Kidney glomerular epithelial cell (primary cell): ENCODE measurements around the gene KTI12.
A peak's percentile ranks its signal among the peaks of the same experiment; 100 is the strongest.
"Not testable (repeated sequence)": the region's sequence is repeated elsewhere in the genome, so short reads cannot be mapped to it uniquely, and the experiment has no call there.

Experiments used
- DNase-seq: peaks from one replicate; lab custom pipeline; 2025; lab: John Stamatoyannopoulos, UW

The KTI12 gene, protein sequence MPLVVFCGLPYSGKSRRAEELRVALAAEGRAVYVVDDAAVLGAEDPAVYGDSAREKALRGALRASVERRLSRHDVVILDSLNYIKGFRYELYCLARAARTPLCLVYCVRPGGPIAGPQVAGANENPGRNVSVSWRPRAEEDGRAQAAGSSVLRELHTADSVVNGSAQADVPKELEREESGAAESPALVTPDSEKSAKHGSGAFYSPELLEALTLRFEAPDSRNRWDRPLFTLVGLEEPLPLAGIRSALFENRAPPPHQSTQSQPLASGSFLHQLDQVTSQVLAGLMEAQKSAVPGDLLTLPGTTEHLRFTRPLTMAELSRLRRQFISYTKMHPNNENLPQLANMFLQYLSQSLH

GRCh38 chr1:52033190-52034049 lies at the start of gene KTI12:
Gene KTI12 (minus strand): TSS chr1:52033810. CDS start chr1:52033761, 49 bp downstream.
- DNase-seq: peak; percentile 77

GRCh38 chr1:52080014-52080415 lies 46.4 kb upstream of the KTI12 start:
- no peak for DNase-seq

- not testable (repeated sequence) for DNase-seq
Measured at GRCh38 chr1:52077277-52077676, 43.7 kb upstream of the KTI12 start.

GRCh38 chr1:52072291-52072690 lies 38.7 kb upstream of the KTI12 start:
- no peak for DNase-seq

- DNase-seq: no peak
Measured at GRCh38 chr1:52070704-52071103, 37.1 kb upstream of the KTI12 start.

- peak; percentile 40 for DNase-seq
Measured at GRCh38 chr1:52063192-52063591, 29.6 kb upstream of the KTI12 start.

- DNase-seq: no peak
Measured at GRCh38 chr1:52060822-52061221, 27.2 kb upstream of the KTI12 start.

DNA sequence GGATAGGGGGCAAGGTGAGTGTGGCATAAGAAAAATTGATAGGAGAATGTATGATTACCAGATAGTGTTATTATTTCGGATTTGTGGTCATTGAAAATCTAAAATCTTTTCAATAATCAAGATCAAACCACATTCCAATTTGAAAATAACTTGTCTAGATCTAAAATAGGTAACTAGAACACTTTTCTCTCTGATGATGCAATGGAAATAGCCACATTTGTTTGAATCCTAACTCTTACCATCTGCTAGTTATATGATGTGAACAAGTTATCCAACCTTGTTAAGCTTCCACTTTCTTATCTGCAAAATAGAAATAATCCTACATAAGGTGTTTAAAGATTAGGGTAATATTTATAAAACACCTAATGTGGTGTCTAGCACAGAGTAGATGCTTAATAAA lies 26.3 kb upstream of the KTI12 start:
- no peak for DNase-seq

- peak; percentile 78 for DNase-seq
Measured at GRCh38 chr1:52059321-52059720, 25.7 kb upstream of the KTI12 start.

GRCh38 chr1:52057876-52058415 lies 24.3 kb upstream of the KTI12 start:
- no peak for DNase-seq

- DNase-seq: peak; percentile 4
Measured at GRCh38 chr1:52057255-52057654, 23.6 kb upstream of the KTI12 start.

GRCh38 chr1:52056937-52057231 lies 23.3 kb upstream of the KTI12 start:
- DNase-seq: no peak

DNA sequence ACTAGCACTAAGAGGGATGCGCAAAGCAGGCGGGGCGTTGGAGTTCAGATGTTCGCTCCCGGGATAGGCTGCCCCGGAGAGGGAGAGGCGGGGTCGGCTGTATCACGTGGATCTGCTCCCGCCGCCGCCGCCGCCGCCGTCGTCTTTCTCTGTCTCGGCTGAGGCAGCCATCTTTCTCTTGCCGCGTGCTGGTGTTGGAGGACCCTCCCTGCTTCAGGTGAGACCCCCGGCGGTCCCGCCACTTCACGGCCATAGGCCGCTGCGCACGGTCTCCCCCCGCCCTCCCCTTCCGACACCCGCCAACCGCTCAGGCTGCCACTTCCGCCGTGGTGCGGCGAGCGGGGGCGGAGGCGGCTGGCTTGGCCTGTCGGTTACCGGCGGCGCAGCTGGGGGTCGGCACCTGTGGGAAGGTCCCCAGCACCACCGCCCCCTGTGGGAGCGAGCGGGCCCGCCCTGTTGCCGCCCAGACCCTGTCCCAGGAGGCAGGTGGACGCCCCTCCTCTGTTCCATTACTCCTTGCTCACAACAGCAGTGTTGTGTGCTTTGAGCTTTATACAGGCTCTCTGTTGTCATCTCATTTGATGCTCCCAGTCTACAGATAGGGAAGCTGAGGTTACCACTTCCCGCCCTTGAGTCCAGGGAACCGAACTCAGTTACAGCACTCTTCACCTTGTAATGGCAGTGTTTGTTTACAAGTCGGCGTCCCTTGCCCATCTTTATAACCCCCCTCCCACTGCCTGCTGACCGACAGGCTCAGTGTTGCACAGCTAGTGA lies 22.7 kb upstream of the KTI12 start, which contains the start of gene BTF3L4:
Gene BTF3L4 (plus strand): TSS at position 133 of the 774 bp plus-strand sequence. CDS start 3,553 bp downstream, outside the sequence.
- DNase-seq: peak; percentile 84

DNA sequence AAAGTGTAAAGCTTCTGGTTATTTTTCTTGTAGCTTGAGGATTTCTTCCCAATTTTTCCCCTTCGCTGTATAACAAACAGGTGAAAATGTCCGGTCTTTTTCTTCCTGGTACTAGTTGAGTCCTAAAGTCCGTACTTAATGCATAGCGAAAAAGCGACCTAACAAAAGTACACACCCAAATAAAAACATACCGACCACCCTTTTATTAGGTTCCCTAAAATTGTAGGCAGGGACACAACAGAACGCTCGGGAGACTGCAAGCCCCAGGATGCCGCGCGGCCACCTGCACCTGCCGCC lies 22.2 kb upstream of the KTI12 start:
- no peak for DNase-seq

DNA sequence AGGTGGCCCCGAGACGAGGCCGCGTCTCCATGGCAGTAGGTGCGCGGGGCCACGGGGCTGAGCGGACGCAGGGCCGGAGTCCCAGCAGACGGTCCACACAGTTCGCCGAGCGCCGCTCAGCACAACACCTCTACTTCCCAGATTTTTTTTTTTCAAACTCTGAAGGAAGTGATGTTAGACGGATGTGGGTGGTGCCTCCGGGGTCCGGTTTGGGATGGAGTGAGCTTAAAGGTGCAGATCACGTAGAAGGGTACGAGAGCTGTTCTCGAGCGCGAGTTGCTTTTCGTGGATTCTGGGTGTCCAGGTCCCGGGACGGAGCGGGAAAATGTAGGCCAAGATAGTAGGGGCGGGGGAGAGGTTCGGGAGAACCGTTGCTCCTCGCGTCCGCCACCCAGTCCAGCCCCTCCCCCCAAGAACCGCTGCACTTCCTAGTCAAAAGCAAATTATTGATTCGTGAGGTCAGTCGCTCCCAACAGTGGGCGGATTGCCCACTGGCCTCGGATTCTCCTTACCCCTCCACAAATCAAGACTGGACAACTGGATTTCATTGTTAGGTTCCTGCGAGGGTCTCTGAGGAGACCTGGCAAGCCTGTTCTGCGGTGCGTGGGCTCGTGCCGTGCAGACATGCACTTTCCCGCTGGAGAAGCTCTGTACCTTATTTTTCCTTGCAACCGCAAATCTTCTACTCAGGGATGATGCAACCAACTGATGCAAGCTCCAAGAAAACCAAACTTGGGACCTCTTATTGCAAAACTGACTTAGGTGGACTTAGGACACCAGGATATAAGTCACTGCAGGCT lies 21.7 kb upstream of the KTI12 start, which contains the start of gene TXNDC12:
Gene TXNDC12 (minus strand): TSS at position 126 of the 800 bp plus-strand sequence. CDS start 95 bp downstream, at position 31.
- peak; percentile 92 for DNase-seq

GRCh38 chr1:52054496-52055065 lies 21.0 kb upstream of the KTI12 start:
- no peak for DNase-seq

DNA sequence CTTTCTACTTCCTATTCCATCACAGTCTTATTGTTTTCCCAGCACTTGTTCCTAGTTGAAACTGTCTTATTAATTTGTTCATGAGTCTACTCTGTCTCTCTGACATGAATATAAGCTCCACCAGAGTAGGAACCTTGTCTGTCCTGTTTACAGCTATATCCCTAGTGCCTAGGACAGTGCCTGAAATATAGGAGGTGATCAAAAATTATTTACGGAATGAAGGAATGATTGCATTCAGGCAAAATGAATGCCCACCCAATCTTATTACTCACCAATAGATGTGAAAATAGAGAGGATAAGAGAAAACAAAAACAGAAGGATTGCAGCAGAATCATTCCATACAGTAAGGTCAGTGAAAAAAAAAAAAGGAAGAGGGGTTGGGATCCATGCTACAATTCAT lies 20.3 kb upstream of the KTI12 start:
- no peak for DNase-seq

DNA sequence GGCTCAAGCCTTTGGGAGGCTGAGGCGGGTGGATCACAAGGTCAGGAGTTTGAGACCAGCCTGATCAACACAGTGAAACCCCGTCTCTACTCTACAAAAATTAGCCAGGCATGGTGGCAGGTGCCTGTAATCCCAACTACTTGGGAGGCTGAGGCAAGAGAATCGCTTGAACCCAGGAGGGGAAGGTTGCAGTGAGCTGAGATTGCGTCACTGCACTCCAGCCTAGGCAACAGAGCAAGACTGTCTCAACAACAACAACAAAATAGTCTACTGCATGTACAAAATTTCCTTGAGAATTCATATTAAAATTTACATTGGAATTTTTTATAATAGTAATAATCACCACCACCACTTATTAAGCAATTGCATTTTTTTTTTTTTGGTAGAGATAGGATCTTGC lies 15.7 kb upstream of the KTI12 start:
- DNase-seq: not testable (repeated sequence)

GRCh38 chr1:52045666-52046195 lies 12.1 kb upstream of the KTI12 start:
- DNase-seq: not testable (repeated sequence)

DNA sequence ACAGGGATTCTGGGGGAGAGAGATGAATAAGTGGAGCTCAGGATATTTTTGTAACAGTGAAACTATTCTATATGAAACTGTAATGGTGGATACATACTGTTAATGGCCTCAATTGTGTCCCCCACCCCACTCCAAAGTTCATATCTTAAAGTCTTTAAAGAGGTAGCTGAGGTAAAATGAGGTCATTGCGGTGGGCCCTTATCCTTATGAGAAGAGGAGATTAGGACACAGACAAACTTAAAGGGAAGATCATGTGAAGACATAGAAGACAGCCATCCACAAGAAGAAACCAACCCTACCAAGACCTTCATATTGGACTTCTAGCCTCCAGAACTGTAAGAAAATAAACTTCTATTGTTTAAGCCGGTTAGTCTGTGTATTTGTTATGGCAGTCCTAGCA lies 11.6 kb upstream of the KTI12 start:
- DNase-seq: no peak
